DND-41 (cell line): ENCODE data around the gene OR51F2.

Source experiments
- ATAC-seq: fragments of 200-7000 bp; cut with Tn5 transposase; 3 replicates; pipeline ENCODE4 v1.9.1; 2021; ENCODE audit warnings: low read depth; ENCODE audit not compliant: insufficient read depth
- DNase-seq: peaks from one replicate; pipeline ENCODE4 v3.0.0-alpha.2; 2020
- H2AFZ ChIP-seq: 2 replicates; pipeline ENCODE4 v1.6.0; 2012; ENCODE audit warnings: low read depth, low read length
- H3K27ac ChIP-seq: 2 replicates; pipeline ENCODE4 v1.5.1; 2012; ENCODE audit warnings: low read length, inconsistent platforms
- H3K27me3 ChIP-seq: fragments of 200-600 bp; sonication (generic); 2 replicates; pipeline ENCODE4 v1.6.0; 2012; ENCODE audit warnings: low read length, mild to moderate bottlenecking, inconsistent platforms; ENCODE audit not compliant: insufficient read depth, poor library complexity
- H3K36me3 ChIP-seq: 2 replicates; pipeline ENCODE4 v1.5.1; 2012; ENCODE audit warnings: low read length, inconsistent platforms; ENCODE audit not compliant: insufficient read depth
- H3K4me1 ChIP-seq: 2 replicates; pipeline ENCODE4 v1.5.1; 2012; ENCODE audit warnings: mild to moderate bottlenecking, low read length; ENCODE audit not compliant: insufficient read depth
- H3K4me2 ChIP-seq: 2 replicates; pipeline ENCODE4 v1.6.0; 2012; ENCODE audit warnings: mild to moderate bottlenecking, moderate library complexity, low read length, inconsistent platforms; ENCODE audit not compliant: insufficient read depth
- H3K4me3 ChIP-seq, 2 experiments: fragments of 200-600 bp in 1 of 2; shearing (Covaris generic) in 1 of 2; 2 replicates each; pipeline ENCODE4 v1.5.1; 2012 to 2016; ENCODE audit warnings: inconsistent platforms in 2 of 2, low read length in 2 of 2, mild to moderate bottlenecking in 2 of 2, low read depth in 1 of 2, moderate library complexity in 1 of 2
- H3K79me2 ChIP-seq: 2 replicates; pipeline ENCODE4 v1.6.0; 2012; ENCODE audit warnings: low read length, inconsistent platforms; ENCODE audit not compliant: insufficient read depth
- H3K9ac ChIP-seq: 2 replicates; pipeline ENCODE4 v1.6.0; 2012; ENCODE audit warnings: low read depth, mild to moderate bottlenecking, inconsistent platforms, low read length, moderate library complexity
- H3K9me3 ChIP-seq: 2 replicates; pipeline ENCODE4 v1.5.1; 2012; ENCODE audit warnings: low read length, moderate library complexity, mild to moderate bottlenecking, inconsistent platforms; ENCODE audit not compliant: insufficient read depth, severe bottlenecking
- H4K20me1 ChIP-seq: 2 replicates; pipeline ENCODE4 v1.6.0; 2012; ENCODE audit warnings: low read length; ENCODE audit not compliant: insufficient read depth
- CTCF ChIP-seq: IDR thresholded peaks from 2 replicates; pipeline ENCODE4 v1.5.1; 2012; ENCODE audit warnings: borderline replicate concordance, low read length, moderate library complexity, mild to moderate bottlenecking; ENCODE audit not compliant: poor library complexity, severe bottlenecking; ENCODE audit errors: extremely low read depth
- EZH2 ChIP-seq: IDR thresholded peaks from 3 replicates; pipeline ENCODE4 v1.6.1; 2012; ENCODE audit warnings: borderline replicate concordance, low read depth, mild to moderate bottlenecking, moderate library complexity, low read length, inconsistent platforms; ENCODE audit not compliant: severe bottlenecking

OR51F2 gene

GRCh38 chr11:4865855-4866254, 44.7 kb downstream of the OR51F2 start:
- no peak overlapping the region for H2AFZ ChIP-seq
- H3K9me3 ChIP-seq: no peaks in the 10 kb centered on the region
- H3K4me2 ChIP-seq: no peak overlapping the region
- no peaks in the 10 kb centered on the region for H3K27me3 ChIP-seq
- H4K20me1 ChIP-seq: no peaks in the 10 kb centered on the region
- H3K9ac ChIP-seq: no peak overlapping the region
- H3K4me1 ChIP-seq: no peaks in the 10 kb centered on the region
- H3K36me3 ChIP-seq: no peaks in the 10 kb centered on the region
- DNase-seq (no peak), ATAC-seq (no peak)
- H3K27ac ChIP-seq: no peak overlapping the region
- no peaks in the 10 kb centered on the region for H3K79me2 ChIP-seq
- TF ChIP-seq CTCF: no peak
- no peak for TF ChIP-seq EZH2
- H3K4me3 ChIP-seq: no peak overlapping the region
